NCI-H1092 (cell line): ENCODE measurements around the gene NUDT7.

Experiments used
- DNase-seq: peaks from one replicate; lab custom pipeline; 2025; lab: John Stamatoyannopoulos, UW

Gene NUDT7

GRCh38 chr16:77722309-77723107 lies at the start of gene NUDT7:
Gene NUDT7 (plus strand): TSS chr16:77722514. CDS start chr16:77722583, 69 bp downstream.
- peak; percentile 96 for DNase-seq

GRCh38 chr16:77674888-77675287 lies 47.4 kb upstream of the NUDT7 start:
- DNase-seq: no peak

GRCh38 chr16:77675464-77676324 lies 46.6 kb upstream of the NUDT7 start:
- peak; percentile 62 for DNase-seq

- no peak for DNase-seq
Observed at GRCh38 chr16:77677129-77677528, 45.2 kb upstream of the NUDT7 start.

GRCh38 chr16:77679391-77679790 lies 42.9 kb upstream of the NUDT7 start:
- DNase-seq: no peak

GRCh38 chr16:77679901-77680300 lies 42.4 kb upstream of the NUDT7 start:
- DNase-seq: no peak

- DNase-seq: no peak
Observed at GRCh38 chr16:77680496-77680895, 41.8 kb upstream of the NUDT7 start.

GRCh38 chr16:77682586-77682985 lies 39.7 kb upstream of the NUDT7 start:
- no peak for DNase-seq

- no peak for DNase-seq
Observed at GRCh38 chr16:77683397-77684180, 38.7 kb upstream of the NUDT7 start.

- DNase-seq: no peak
Observed at GRCh38 chr16:77684181-77684526, 38.2 kb upstream of the NUDT7 start.

GRCh38 chr16:77686385-77686784 lies 35.9 kb upstream of the NUDT7 start:
- DNase-seq: no peak

- DNase-seq: no peak
Observed at GRCh38 chr16:77689971-77690370, 32.3 kb upstream of the NUDT7 start.

- DNase-seq: no peak
Observed at GRCh38 chr16:77690416-77690815, 31.9 kb upstream of the NUDT7 start.

- no peak for DNase-seq
Observed at GRCh38 chr16:77692612-77693011, 29.7 kb upstream of the NUDT7 start.

GRCh38 chr16:77696149-77696548 lies 26.2 kb upstream of the NUDT7 start:
- DNase-seq: no peak

- DNase-seq: no peak
Observed at GRCh38 chr16:77700846-77701245, 21.5 kb upstream of the NUDT7 start.

- no peak for DNase-seq
Observed at GRCh38 chr16:77705351-77705750, 17.0 kb upstream of the NUDT7 start.

- DNase-seq: no peak
Observed at GRCh38 chr16:77711179-77711578, 11.1 kb upstream of the NUDT7 start.

GRCh38 chr16:77711775-77712174 lies 10.5 kb upstream of the NUDT7 start:
- DNase-seq: no peak

GRCh38 chr16:77715145-77715544 lies 7.2 kb upstream of the NUDT7 start:
- DNase-seq: no peak

GRCh38 chr16:77721752-77722308 lies 484 bp upstream of the NUDT7 start:
- DNase-seq: no peak

- DNase-seq: no peak
Observed at GRCh38 chr16:77723108-77723514, 797 bp downstream of the NUDT7 start.
